K562 (cell line): ENCODE data around the gene OLIG3. TPM values are rescaled to one million over a fixed set of nuclear protein-coding genes. Genes with fewer than 3 reads are reported as not detected.

Experiments used
- ATAC-seq: fragments of 200-7000 bp; cut with Tn5 transposase; 3 replicates; pipeline ENCODE4 v1.9.1; 2020; ENCODE audit warnings: moderate library complexity
- BruUV-seq: library from RNA; stranded (reverse); fragments of 400-500 nt; replicated peaks from 2 replicates; lab custom pipeline; 2021; lab: Mats Ljungman, UMichigan
- CTCF ChIA-PET: fragments of 300-600 bp; formaldehyde crosslinking; extraction: SDS; loops from one replicate; lab custom pipeline; 2021; ENCODE audit warnings: low intra/inter-chr PET ratio; lab: Yijun Ruan, JAX
- POLR2A ChIA-PET: fragments of 300-600, 350-650 bp; sonication (Branson Sonifier 250); formaldehyde crosslinking; extraction: SDS; loops from one replicate; lab custom pipeline; 2021; ENCODE audit warnings: antibody characterized with exemption, inconsistent platforms; lab: Yijun Ruan, JAX
- DNase-seq, 4 experiments: peaks; one replicate each; pipeline versions ENCODE4 v3.0.0 to v3.0.0-alpha.2; 2011 to 2018; ENCODE audit warnings: low spot score in 3 of 4, mixed read lengths in 3 of 4; ENCODE audit errors: extremely low read depth in 1 of 4
- FAIRE-seq: peaks from 2 replicates; lab custom pipeline; 2011; peaks lifted over from hg19 to GRCh38; lab: Jason Lieb, UNC
- H2AFZ ChIP-seq: 2 replicates; pipeline ENCODE4 v1.6.0; 2011; ENCODE audit warnings: low read depth, low read length, control low read depth, inconsistent platforms
- H3K27ac ChIP-seq: fragments of 200-600 bp; 3 replicates; pipeline ENCODE4 v1.8.0; 2011; ENCODE audit warnings: low read depth, mild to moderate bottlenecking, control low read depth, inconsistent platforms, low read length, moderate library complexity, mixed read lengths; ENCODE audit errors: extremely low read depth
- H3K27me3 ChIP-seq, 2 experiments: fragments of 300-600 bp in 1 of 2; 2 replicates in 1 of 2; 3 replicates in 1 of 2; pipeline versions ENCODE4 v1.6.0 to v1.8.0; 2011; ENCODE audit warnings: inconsistent platforms in 2 of 2, low read length in 2 of 2, mild to moderate bottlenecking in 1 of 2, mixed read lengths in 1 of 2, moderate library complexity in 1 of 2; ENCODE audit not compliant: control insufficient read depth in 2 of 2, insufficient read depth in 2 of 2
- H3K36me3 ChIP-seq: fragments of 300-600 bp; 3 replicates; pipeline ENCODE4 v1.8.0; 2011; ENCODE audit warnings: mild to moderate bottlenecking, low read length, inconsistent platforms; ENCODE audit not compliant: control insufficient read depth, insufficient read depth
- H3K4me1 ChIP-seq, 2 experiments: fragments of 200-600 bp in 1 of 2; replicated peaks in 1 of 2; 2 replicates in 1 of 2; 3 replicates in 1 of 2; pipeline versions ENCODE4 v1.5.1 to v1.8.0; 2011; ENCODE audit warnings: inconsistent platforms in 2 of 2, low read length in 2 of 2, mild to moderate bottlenecking in 1 of 2, mixed read lengths in 1 of 2, moderate library complexity in 1 of 2; ENCODE audit not compliant: control insufficient read depth in 2 of 2, insufficient read depth in 2 of 2
- H3K4me2 ChIP-seq: 2 replicates; pipeline ENCODE4 v1.6.1; 2011; ENCODE audit warnings: low read length, control low read depth, inconsistent platforms, mixed read lengths; ENCODE audit not compliant: insufficient read depth
- H3K4me3 ChIP-seq: fragments of 200-600 bp; sonication (generic), shearing (Covaris generic); 2 replicates; pipeline ENCODE4 v1.5.1; 2016; ENCODE audit warnings: control low read depth, inconsistent platforms
- H3K79me2 ChIP-seq: fragments of 200-600 bp; 3 replicates; pipeline ENCODE4 v1.8.0; 2011; ENCODE audit warnings: low read length, inconsistent platforms; ENCODE audit not compliant: control insufficient read depth, insufficient read depth
- H3K9ac ChIP-seq, 2 experiments: 2 replicates each; pipeline versions ENCODE4 v1.6.0 to v1.6.1; 2011; ENCODE audit warnings: low read depth in 2 of 2, low read length in 2 of 2, control low read depth in 1 of 2, inconsistent platforms in 1 of 2, mild to moderate bottlenecking in 1 of 2, mixed read lengths in 1 of 2; ENCODE audit not compliant: insufficient read depth in 1 of 2
- H3K9me1 ChIP-seq: one replicate; pipeline ENCODE4 v1.6.0; 2011; ENCODE audit warnings: inconsistent platforms, mild to moderate bottlenecking, low read length, moderate library complexity; ENCODE audit not compliant: control insufficient read depth, insufficient read depth
- H3K9me3 ChIP-seq: replicated peaks from 2 replicates; pipeline ENCODE4 v1.5.1; 2011; ENCODE audit warnings: low read depth, low read length, inconsistent platforms; ENCODE audit not compliant: control insufficient read depth, insufficient read depth
- H4K20me1 ChIP-seq: replicated peaks from 2 replicates; pipeline ENCODE4 v1.6.1; 2011; ENCODE audit warnings: low read length, inconsistent platforms, mixed read lengths; ENCODE audit not compliant: control insufficient read depth, insufficient read depth
- CXXC5 ChIP-seq: fragments of 250-450 bp; sonication (Bioruptor Pico); IDR thresholded peaks from 2 replicates; pipeline ENCODE4 v1.8.0; 2022; ENCODE audit warnings: inconsistent platforms, mild to moderate bottlenecking, moderate library complexity
- KLF1 ChIP-seq: fragments of 450-650 bp; IDR thresholded peaks from 2 replicates; pipeline ENCODE4 v1.6.1; 2016; ENCODE audit warnings: missing genetic modification characterization, missing compliant biosample characterization
- NCOR1 ChIP-seq: fragments of 450-650 bp; IDR thresholded peaks from 2 replicates; pipeline ENCODE4 v1.6.1; 2016; ENCODE audit warnings: mild to moderate bottlenecking, moderate library complexity
- NR4A1 ChIP-seq, 2 experiments: fragments of 250-450 bp in 1 of 2; fragments of 450-650 bp in 1 of 2; sonication (Bioruptor Pico) in 1 of 2; IDR thresholded peaks; 2 replicates each; pipeline versions ENCODE4 v1.4.0 to v1.6.1; 2016 to 2020; ENCODE audit warnings: mild to moderate bottlenecking in 2 of 2, missing compliant biosample characterization in 1 of 2, missing genetic modification characterization in 1 of 2, moderate library complexity in 1 of 2
- SMARCA4 ChIP-seq: fragments of 450-650 bp; IDR thresholded peaks from 2 replicates; pipeline ENCODE4 v1.6.1; 2016
- ZBTB33 ChIP-seq: sonication (generic); formaldehyde crosslinking; IDR thresholded peaks from 2 replicates; pipeline ENCODE4 v1.8.1; 2023; ENCODE audit warnings: mild to moderate bottlenecking, missing genetic modification reagents
- ZNF655 ChIP-seq: fragments of 250-450 bp; sonication (Bioruptor Pico); IDR thresholded peaks from 2 replicates; pipeline ENCODE4 v1.5.0; 2021
- ZNF780A ChIP-seq: fragments of 250-450 bp; sonication (Bioruptor Pico); IDR thresholded peaks from 2 replicates; pipeline ENCODE4 v1.5.0; 2021; ENCODE audit warnings: mild to moderate bottlenecking
- WGBS: fragments of 100-300 bp; shearing (Covaris generic); methylation state at CpG from one replicate; pipeline ENCODE4 v1.1.6; 2016; ENCODE audit warnings: low coverage, mixed read lengths; ENCODE audit not compliant: insufficient coverage; ENCODE audit errors: missing lambda C conversion rate; 5-methylcytosine and 5-hydroxymethylcytosine counted together
- in situ Hi-C: fragments of 300-500 bp; cut with MboI; formaldehyde crosslinking; loops from 4 replicates; pipeline ENCODE4 v1.15.0; 2018; ENCODE audit warnings: inconsistent platforms, mixed read lengths
- intact Hi-C: fragments of 100-400 bp; cut with micrococcal nuclease; formaldehyde crosslinking; loops from 2 replicates; pipeline ENCODE4 v1.14.2; 2022
- polyA plus RNA-seq, 8 experiments: library from polyadenylated mRNA; depleted of rRNA in 4 of 8; stranded (reverse) in 5 of 8; unstranded in 3 of 8; fragments of >200 nt; fragmentation: Nextera tagmentation in 2 of 8; fragmentation: Illumina TruSeq in 1 of 8; extraction: Ambion mirVana in 2 of 8; extraction: Trizol in 1 of 8; gene quantifications; 2 replicates each; pipeline versions ENCODE4 v1.2.1 to v1.2.3, GENCODE V29; 2011 to 2014; ENCODE audit warnings: inconsistent platforms in 1 of 8, missing spikeins in 1 of 8
- total RNA-seq, 7 experiments: library from RNA; depleted of rRNA in 6 of 7; stranded (reverse); fragments of >200 nt in 6 of 7; fragmentation: Illumina TruSeq in 2 of 7; extraction: Trizol in 2 of 7; gene quantifications; 2 replicates each; pipeline versions ENCODE4 v1.2.1 to v1.2.3, GENCODE V29; 2011 to 2021; ENCODE audit warnings: low replicate concordance in 1 of 7
- TF ChIP-seq, protein P1 (sequence below): IDR thresholded peaks from 2 replicates; pipeline ENCODE4 v1.6.1; 2012; ENCODE audit warnings: low read depth, low read length, improper control_type of control experiment, borderline replicate concordance
- TF ChIP-seq, protein P2 (sequence below): fragments of 250-450 bp; sonication (Bioruptor Pico); IDR thresholded peaks from 2 replicates; pipeline ENCODE4 v1.4.0; 2020; ENCODE audit warnings: mild to moderate bottlenecking
- TF ChIP-seq, protein P3 (sequence below): IDR thresholded peaks from 3 replicates; pipeline ENCODE4 v1.6.1; 2011; ENCODE audit warnings: borderline replicate concordance, mild to moderate bottlenecking; ENCODE audit not compliant: insufficient read length, insufficient read depth

Gene OLIG3
- total and polyA plus RNA-seq, 9 of the 15 experiments (the other 6 are each of a cell fraction or from before 2014, with no cell fraction given), result not detected

- TF ChIP-seq NR4A1 (CRISPR knock-in tag; IDR thresholded peaks at IDR 0.05) (no peak), NR4A1 (tag; IDR thresholded peaks at IDR 0.05) (no peak), ZBTB33 (no peak)
- TF ChIP-seq, protein P1, sequence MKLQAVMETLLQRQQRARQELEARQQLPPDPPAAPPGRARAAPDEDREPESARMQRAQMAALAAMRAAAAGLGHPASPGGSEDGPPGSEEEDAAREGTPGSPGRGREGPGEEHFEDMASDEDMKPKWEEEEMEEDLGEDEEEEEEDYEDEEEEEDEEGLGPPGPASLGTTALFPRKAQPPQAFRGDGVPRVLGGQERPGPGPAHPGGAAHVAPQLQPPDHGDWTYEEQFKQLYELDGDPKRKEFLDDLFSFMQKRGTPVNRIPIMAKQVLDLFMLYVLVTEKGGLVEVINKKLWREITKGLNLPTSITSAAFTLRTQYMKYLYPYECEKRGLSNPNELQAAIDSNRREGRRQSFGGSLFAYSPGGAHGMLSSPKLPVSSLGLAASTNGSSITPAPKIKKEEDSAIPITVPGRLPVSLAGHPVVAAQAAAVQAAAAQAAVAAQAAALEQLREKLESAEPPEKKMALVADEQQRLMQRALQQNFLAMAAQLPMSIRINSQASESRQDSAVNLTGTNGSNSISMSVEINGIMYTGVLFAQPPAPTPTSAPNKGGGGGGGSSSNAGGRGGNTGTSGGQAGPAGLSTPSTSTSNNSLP, result no peak
Observed at GRCh38 chr6:137490961-137491360, 3.2 kb downstream of the OLIG3 start (continued).

DNA sequence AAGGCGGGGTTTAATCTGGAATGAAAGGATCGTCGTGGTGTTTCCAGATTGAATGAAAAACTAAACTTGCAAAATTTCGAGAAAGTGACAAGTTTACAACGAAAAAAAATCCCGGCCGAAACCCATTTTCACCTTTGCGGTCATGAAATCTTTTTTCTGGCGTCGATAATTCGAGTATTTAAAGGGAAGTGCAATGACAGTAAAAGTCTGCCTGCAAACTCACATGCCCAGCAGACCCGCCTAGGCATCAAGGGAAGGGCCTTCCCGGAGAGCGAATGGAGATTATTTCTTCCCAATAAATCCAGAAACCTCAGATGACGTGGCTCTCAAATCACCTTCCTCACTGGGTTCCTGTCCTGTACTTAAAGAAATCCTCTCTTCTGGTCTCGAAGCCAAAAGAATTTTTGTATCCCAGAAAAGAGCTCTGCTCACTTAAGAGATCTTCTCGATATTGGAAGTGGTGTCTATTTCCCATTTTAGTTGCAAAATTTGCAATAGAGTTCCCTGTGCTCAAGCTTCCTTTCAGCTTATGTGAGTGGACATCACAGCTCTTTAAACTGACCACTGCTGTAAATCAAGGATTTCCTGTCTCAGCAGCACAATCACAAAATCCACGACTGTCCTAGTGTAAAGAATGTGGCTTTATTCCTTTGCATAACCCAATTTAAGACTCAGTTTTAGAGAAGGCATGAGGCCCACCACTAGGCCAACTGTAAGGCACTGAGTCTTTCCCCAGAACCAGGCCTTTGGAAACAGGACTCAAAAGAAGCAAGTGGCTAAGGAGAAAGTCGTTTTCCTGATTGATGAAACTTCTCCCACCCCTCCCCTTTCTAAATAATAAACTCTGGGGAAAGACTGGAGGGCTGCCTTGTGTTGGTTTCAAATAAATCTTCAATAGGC is 3.9 kb downstream of the OLIG3 start:
- BruUV-seq, result no TSS peak
- no peak for TF ChIP-seq NCOR1
- TF ChIP-seq SMARCA4, result no peak
- TF ChIP-seq, protein P2, sequence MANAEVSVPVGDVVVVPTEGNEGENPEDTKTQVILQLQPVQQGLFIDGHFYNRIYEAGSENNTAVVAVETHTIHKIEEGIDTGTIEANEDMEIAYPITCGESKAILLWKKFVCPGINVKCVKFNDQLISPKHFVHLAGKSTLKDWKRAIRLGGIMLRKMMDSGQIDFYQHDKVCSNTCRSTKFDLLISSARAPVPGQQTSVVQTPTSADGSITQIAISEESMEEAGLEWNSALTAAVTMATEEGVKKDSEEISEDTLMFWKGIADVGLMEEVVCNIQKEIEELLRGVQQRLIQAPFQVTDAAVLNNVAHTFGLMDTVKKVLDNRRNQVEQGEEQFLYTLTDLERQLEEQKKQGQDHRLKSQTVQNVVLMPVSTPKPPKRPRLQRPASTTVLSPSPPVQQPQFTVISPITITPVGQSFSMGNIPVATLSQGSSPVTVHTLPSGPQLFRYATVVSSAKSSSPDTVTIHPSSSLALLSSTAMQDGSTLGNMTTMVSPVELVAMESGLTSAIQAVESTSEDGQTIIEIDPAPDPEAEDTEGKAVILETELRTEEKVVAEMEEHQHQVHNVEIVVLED (CRISPR knock-in tag), result no peak
- no peak for TF ChIP-seq KLF1 (tag)
- TF ChIP-seq, protein P3, sequence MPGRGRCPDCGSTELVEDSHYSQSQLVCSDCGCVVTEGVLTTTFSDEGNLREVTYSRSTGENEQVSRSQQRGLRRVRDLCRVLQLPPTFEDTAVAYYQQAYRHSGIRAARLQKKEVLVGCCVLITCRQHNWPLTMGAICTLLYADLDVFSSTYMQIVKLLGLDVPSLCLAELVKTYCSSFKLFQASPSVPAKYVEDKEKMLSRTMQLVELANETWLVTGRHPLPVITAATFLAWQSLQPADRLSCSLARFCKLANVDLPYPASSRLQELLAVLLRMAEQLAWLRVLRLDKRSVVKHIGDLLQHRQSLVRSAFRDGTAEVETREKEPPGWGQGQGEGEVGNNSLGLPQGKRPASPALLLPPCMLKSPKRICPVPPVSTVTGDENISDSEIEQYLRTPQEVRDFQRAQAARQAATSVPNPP, result no peak
- no peak for TF ChIP-seq ZNF780A (CRISPR knock-in tag)
- no peak for TF ChIP-seq CXXC5 (CRISPR knock-in tag)
- no peak for TF ChIP-seq ZNF655 (CRISPR knock-in tag)

More for the DNA sequence above, 3.9 kb downstream of the OLIG3 start:
- H3K4me3 ChIP-seq, result no peak overlapping the region
- no peaks in the 10 kb centered on the region for H3K9me3 ChIP-seq
- no peaks in the 10 kb centered on the region for H3K9me1 ChIP-seq
- H3K9ac ChIP-seq, result no peak overlapping the region
- DNase-seq (no peak), ATAC-seq (no peak), FAIRE-seq (no peak)
- 5% methylated on average over 19 of the region's 19 CpGs for WGBS
- no peak overlapping the region for H2AFZ ChIP-seq
- no peaks in the 10 kb centered on the region for H3K79me2 ChIP-seq
- in situ Hi-C loops, result no loop called here
- H3K36me3 ChIP-seq, result no peaks in the 10 kb centered on the region
- ChIA-PET CTCF (no interaction called here), POLR2A (no interaction called here)
- intact Hi-C loops, result loop anchor here (10.0 kb wide), 1 partner anchor 515 kb away; no protein-coding TSS in a partner anchor
- H3K4me1 ChIP-seq, result peaks cover 0 to 20% of the 10 kb centered on the region in 2 experiments; a peak in 2 of 5 replicates
- H3K4me2 ChIP-seq, result no peak overlapping the region
- peaks cover 3% of the 10 kb centered on the region; the same call in 1 of the 2 replicates for H4K20me1 ChIP-seq
- peaks cover 80 to 83% of the 10 kb centered on the region in 2 experiments for H3K27me3 ChIP-seq
- H3K27ac ChIP-seq, result no peak overlapping the region
